Activated naive CD8-positive, alpha-beta T cell treated with anti-CD3 and anti-CD28 coated beads, Interleukin-2, amount 50 U/mL, for 24 hours (primary cell): Measurements from ENCODE around the gene DHX32.

ENCODE experiments used
- ATAC-seq: fragments of 150-1000 bp; cut with Tn5 transposase; one replicate; pipeline ENCODE4 v1.10.0; 2021
- DNase-seq: peaks from one replicate; pipeline ENCODE4 v3.0.0; 2021
- H3K27ac Mint-ChIP-seq: one replicate; pipeline ENCODE4 v1.8.0; 2021; ENCODE audit warnings: mild to moderate bottlenecking, mixed read lengths
- H3K27me3 Mint-ChIP-seq: one replicate; pipeline ENCODE4 v1.8.0; 2021; ENCODE audit warnings: mixed read lengths
- H3K36me3 Mint-ChIP-seq: one replicate; pipeline ENCODE4 v1.8.0; 2021; ENCODE audit warnings: low read depth, mixed read lengths
- H3K4me1 Mint-ChIP-seq: one replicate; pipeline ENCODE4 v1.8.0; 2021; ENCODE audit warnings: mixed read lengths
- H3K4me3 Mint-ChIP-seq: one replicate; pipeline ENCODE4 v1.8.0; 2021; ENCODE audit warnings: mild to moderate bottlenecking, moderate library complexity, mixed read lengths
- H3K9me3 Mint-ChIP-seq: one replicate; pipeline ENCODE4 v1.8.0; 2021; ENCODE audit warnings: mixed read lengths

DHX32 gene

GRCh38 chr10:125846894-125847293 is 34.2 kb downstream of the DHX32 start:
- H3K27me3 Mint-ChIP-seq: no peaks in the 10 kb centered on the region
- H3K4me3 Mint-ChIP-seq: no peak overlapping the region
- no peak overlapping the region for H3K27ac Mint-ChIP-seq
- DNase-seq: no peak
- no peak for ATAC-seq
- no peaks in the 10 kb centered on the region for H3K9me3 Mint-ChIP-seq
- peaks cover 17% of the 10 kb centered on the region for H3K36me3 Mint-ChIP-seq
- H3K4me1 Mint-ChIP-seq: no peaks in the 10 kb centered on the region

DNA sequence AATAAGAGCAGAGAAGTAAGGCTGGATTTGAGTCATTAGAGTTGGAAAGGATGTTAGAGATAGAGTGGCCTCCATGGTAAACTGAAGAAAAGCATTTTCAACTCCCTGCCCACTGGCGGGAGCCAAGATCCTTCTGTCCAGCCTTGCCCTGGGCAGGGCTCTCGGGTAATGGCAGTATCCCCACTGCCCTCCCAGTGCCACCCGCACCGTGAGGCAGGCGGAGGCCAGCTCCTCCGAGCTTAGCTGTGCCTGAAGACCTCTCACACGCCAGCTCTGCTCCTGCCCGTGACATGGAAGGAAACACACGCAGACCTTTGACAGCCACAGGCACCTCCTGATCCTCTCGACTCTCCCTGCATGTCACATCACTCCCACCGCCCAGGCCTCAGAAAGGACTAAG is 35.5 kb downstream of the DHX32 start:
- peaks cover 19% of the 10 kb centered on the region for H3K36me3 Mint-ChIP-seq
- no peak overlapping the region for H3K4me3 Mint-ChIP-seq
- H3K9me3 Mint-ChIP-seq: no peaks in the 10 kb centered on the region
- DNase-seq (no peak), ATAC-seq (no peak)
- H3K27ac Mint-ChIP-seq: no peak overlapping the region
- H3K4me1 Mint-ChIP-seq: no peaks in the 10 kb centered on the region
- no peaks in the 10 kb centered on the region for H3K27me3 Mint-ChIP-seq

GRCh38 chr10:125844751-125845221 is 36.3 kb downstream of the DHX32 start:
- Mint-ChIP-seq H3K4me1 (no peaks in the 10 kb centered on the region), H3K9me3 (no peaks in the 10 kb centered on the region), H3K4me3 (no peak overlapping the region), H3K27me3 (no peaks in the 10 kb centered on the region), H3K36me3 (peaks cover 19% of the 10 kb centered on the region), H3K27ac (no peak overlapping the region)
- DNase-seq (no peak), ATAC-seq (no peak)

DNA sequence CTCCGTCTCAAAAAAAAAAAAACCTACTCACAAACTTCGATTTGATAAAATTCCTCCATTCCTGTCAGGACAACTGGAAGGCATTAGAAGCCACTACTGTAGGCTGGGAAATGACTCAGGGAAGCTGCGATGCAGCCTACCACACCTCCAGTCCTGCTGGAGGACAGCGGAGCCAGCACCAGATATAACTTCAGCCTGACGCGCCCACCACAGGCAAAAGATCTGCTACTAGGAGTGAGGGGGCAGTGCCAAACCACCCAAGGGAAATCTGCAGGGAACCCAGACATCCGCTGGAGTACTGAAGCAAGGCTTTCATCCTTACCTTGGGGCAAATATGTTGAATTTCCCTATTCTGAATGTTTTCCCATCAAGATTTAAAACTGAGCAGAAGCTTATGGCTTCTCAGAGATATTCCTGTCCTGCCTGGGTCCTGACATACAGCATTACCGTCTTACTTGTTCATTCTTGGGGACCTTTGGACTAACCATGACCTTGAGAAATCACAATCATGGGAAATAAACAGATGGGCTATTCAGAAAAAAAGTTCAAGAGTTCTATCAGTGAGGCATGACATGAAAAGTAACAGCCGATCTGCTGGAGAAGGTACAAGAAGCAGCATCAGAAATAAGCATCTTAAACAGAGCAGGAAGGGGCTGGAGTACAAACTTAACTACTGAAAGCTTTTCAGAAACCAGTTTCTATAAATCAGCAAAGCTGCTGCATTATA is 37.3 kb downstream of the DHX32 start:
- ATAC-seq (no peak), DNase-seq (no peak)
- Mint-ChIP-seq H3K36me3 (peaks cover 22% of the 10 kb centered on the region), H3K27ac (no peak overlapping the region), H3K4me1 (no peaks in the 10 kb centered on the region), H3K4me3 (no peak overlapping the region), H3K27me3 (no peaks in the 10 kb centered on the region), H3K9me3 (no peaks in the 10 kb centered on the region)

GRCh38 chr10:125840955-125841354 is 40.1 kb downstream of the DHX32 start:
- Mint-ChIP-seq H3K27ac (no peak overlapping the region), H3K36me3 (peaks cover 27% of the 10 kb centered on the region), H3K4me1 (no peaks in the 10 kb centered on the region), H3K9me3 (no peaks in the 10 kb centered on the region), H3K27me3 (no peaks in the 10 kb centered on the region), H3K4me3 (no peak overlapping the region)
- no peak for ATAC-seq
- no peak for DNase-seq

- no peaks in the 10 kb centered on the region for H3K27me3 Mint-ChIP-seq
- ATAC-seq (no peak), DNase-seq (no peak)
- no peak overlapping the region for H3K27ac Mint-ChIP-seq
- H3K4me1 Mint-ChIP-seq: no peaks in the 10 kb centered on the region
- H3K9me3 Mint-ChIP-seq: no peaks in the 10 kb centered on the region
- no peak overlapping the region for H3K4me3 Mint-ChIP-seq
- peaks cover 32% of the 10 kb centered on the region for H3K36me3 Mint-ChIP-seq
Observed at GRCh38 chr10:125840406-125840805, 40.7 kb downstream of the DHX32 start.

DNA sequence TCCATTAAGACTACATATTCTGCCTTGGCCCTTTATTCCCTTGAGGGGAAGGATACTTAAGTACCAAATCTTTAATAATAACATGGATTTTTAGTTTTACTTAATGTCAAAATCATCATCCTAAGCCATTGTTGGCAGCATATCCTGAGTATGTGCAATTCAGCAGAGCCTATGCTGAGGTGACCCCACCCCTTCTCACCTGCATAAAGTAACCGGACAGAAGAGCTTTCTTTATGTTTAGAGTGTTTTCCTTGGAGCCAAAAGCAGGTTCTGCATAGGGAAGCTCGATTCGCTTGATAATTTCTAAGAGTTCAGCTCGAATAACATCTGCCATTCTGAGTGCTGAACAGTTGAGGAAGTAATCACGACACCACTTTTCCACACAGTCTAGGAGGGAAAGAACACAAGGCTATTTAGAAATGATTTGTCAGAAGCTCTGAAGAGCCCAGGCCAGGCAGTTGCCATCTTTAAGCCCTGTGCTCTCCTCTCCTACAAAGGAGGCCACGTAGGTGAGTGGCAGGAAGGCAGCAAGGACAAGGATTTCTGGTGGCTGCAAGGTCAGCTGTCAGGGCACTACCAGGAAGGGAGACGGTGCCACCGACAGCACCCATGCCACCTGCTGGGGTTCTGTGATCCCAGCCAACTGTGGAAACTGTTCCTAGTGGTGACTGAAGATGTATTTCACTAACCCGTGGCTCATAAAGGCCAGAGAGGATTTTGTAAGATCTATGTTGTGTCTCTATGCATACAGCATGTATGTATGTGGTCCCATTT is 42.1 kb downstream of the DHX32 start:
- peaks cover 36% of the 10 kb centered on the region for H3K36me3 Mint-ChIP-seq
- no peaks in the 10 kb centered on the region for H3K9me3 Mint-ChIP-seq
- no peak for ATAC-seq
- H3K4me1 Mint-ChIP-seq: no peaks in the 10 kb centered on the region
- H3K27me3 Mint-ChIP-seq: no peaks in the 10 kb centered on the region
- no peak overlapping the region for H3K4me3 Mint-ChIP-seq
- no peak overlapping the region for H3K27ac Mint-ChIP-seq
- DNase-seq: no peak

GRCh38 chr10:125836746-125837145 is 44.3 kb downstream of the DHX32 start:
- H3K36me3 Mint-ChIP-seq: peaks cover 51% of the 10 kb centered on the region

GRCh38 chr10:125828311-125828710 is 52.8 kb downstream of the DHX32 start:
- Mint-ChIP-seq H3K4me1 (peaks cover 25% of the 10 kb centered on the region), H3K4me3 (no peak overlapping the region), H3K9me3 (no peaks in the 10 kb centered on the region), H3K27ac (peak overlapping the region; percentile 40), H3K36me3 (peaks cover 48% of the 10 kb centered on the region), H3K27me3 (no peaks in the 10 kb centered on the region)
- ATAC-seq (peak; percentile 59), DNase-seq (no peak)

More at GRCh38 chr10:125836746-125837145, 44.3 kb downstream of the DHX32 start:
- DNase-seq: no peak
- ATAC-seq: no peak
- Mint-ChIP-seq H3K27me3 (no peaks in the 10 kb centered on the region), H3K4me1 (no peaks in the 10 kb centered on the region), H3K4me3 (no peak overlapping the region), H3K27ac (no peak overlapping the region), H3K9me3 (no peaks in the 10 kb centered on the region)

- Mint-ChIP-seq H3K9me3 (no peaks in the 10 kb centered on the region), H3K36me3 (peaks cover 40% of the 10 kb centered on the region), H3K4me1 (peaks cover 27% of the 10 kb centered on the region), H3K27me3 (no peaks in the 10 kb centered on the region), H3K4me3 (no peak overlapping the region), H3K27ac (peak overlapping the region; percentile 65)
- no peak for DNase-seq
- ATAC-seq: no peak
Observed at GRCh38 chr10:125827133-125827532, 54.0 kb downstream of the DHX32 start.

DNA sequence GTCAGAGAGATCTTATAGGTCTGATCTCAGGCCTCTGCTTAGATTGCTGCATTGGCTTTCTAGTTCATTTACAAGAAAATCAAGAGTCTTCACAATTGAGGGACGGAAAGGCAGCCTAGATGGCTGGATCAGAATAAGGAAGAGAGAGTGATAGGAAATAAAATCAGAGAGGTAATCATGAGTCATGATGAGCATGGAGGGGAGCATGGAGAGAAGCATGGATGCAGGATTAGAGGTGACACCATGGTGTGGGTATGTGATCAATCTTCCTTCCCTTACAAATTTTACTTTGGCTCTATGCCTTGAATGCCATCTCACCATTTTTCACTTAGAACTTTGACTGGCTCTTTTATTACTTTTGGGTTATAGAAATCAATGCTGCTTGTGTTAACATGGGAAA is 56.4 kb downstream of the DHX32 start:
- H3K9me3 Mint-ChIP-seq: no peaks in the 10 kb centered on the region
- peaks cover 29% of the 10 kb centered on the region for H3K36me3 Mint-ChIP-seq
- no peak overlapping the region for H3K27ac Mint-ChIP-seq
- H3K27me3 Mint-ChIP-seq: no peaks in the 10 kb centered on the region
- no peak for DNase-seq
- peaks cover 47% of the 10 kb centered on the region for H3K4me1 Mint-ChIP-seq
- ATAC-seq: no peak
- no peak overlapping the region for H3K4me3 Mint-ChIP-seq

GRCh38 chr10:125823663-125824251 is 57.3 kb downstream of the DHX32 start:
- no peak overlapping the region for H3K4me3 Mint-ChIP-seq
- H3K9me3 Mint-ChIP-seq: no peaks in the 10 kb centered on the region
- no peak for ATAC-seq
- peaks cover 47% of the 10 kb centered on the region for H3K4me1 Mint-ChIP-seq
- peak; percentile 20 for DNase-seq
- H3K27me3 Mint-ChIP-seq: no peaks in the 10 kb centered on the region
- no peak overlapping the region for H3K27ac Mint-ChIP-seq
- H3K36me3 Mint-ChIP-seq: peaks cover 19% of the 10 kb centered on the region

- ATAC-seq: peak; percentile 81
- H3K27ac Mint-ChIP-seq: peak within 1 kb of the TSS; percentile 79
Observed at GRCh38 chr10:125822878-125823662, 58.0 kb downstream of the DHX32 start, which contains the start of the genes BCCIP and UROS. TSS of gene BCCIP (plus strand) at chr10:125823546. CDS start at chr10:125823558, 12 bp downstream. TSS of gene UROS (minus strand) at chr10:125823258. CDS start at chr10:125816499, 6,759 bp downstream.

GRCh38 chr10:125820701-125821100 is 60.4 kb downstream of the DHX32 start:
- no peak for DNase-seq
- H3K4me3 Mint-ChIP-seq: no peak overlapping the region
- H3K4me1 Mint-ChIP-seq: peaks cover 26% of the 10 kb centered on the region
- no peaks in the 10 kb centered on the region for H3K9me3 Mint-ChIP-seq
- no peaks in the 10 kb centered on the region for H3K27me3 Mint-ChIP-seq
- H3K36me3 Mint-ChIP-seq: no peaks in the 10 kb centered on the region
- ATAC-seq: no peak
- H3K27ac Mint-ChIP-seq: peak overlapping the region; percentile 79

More at GRCh38 chr10:125822878-125823662, 58.0 kb downstream of the DHX32 start, which contains the start of the genes BCCIP and UROS:
- Mint-ChIP-seq H3K27me3 (no peaks in the 10 kb centered on the region), H3K9me3 (no peaks in the 10 kb centered on the region), H3K36me3 (peaks cover 14% of the 10 kb centered on the region), H3K4me3 (peak within 1 kb of the TSS; percentile 76), H3K4me1 (peaks cover 42% of the 10 kb centered on the region)
- DNase-seq: peak; percentile 91
